Cardiac fibroblast (primary cell): ENCODE results near the gene TDP2.
A peak's percentile ranks its signal among the peaks of the same experiment; 100 is the strongest.
"Not testable (repeated sequence)": the region's sequence is repeated elsewhere in the genome, so short reads cannot be mapped to it uniquely, and the experiment has no call there.

ENCODE experiments used
- DNase-seq, 2 donors: peaks; one replicate each; pipeline versions ENCODE4 v3.0.0 to v3.0.0-alpha.2; 2010; ENCODE audit warnings: low read depth in 2 of 2
- H3K4me3 ChIP-seq, 2 donors: replicated peaks in 1 of 2; 1 replicate in 1 of 2; 2 replicates in 1 of 2; pipeline ENCODE4 v1.5.1; 2011; ENCODE audit warnings: low read depth in 2 of 2, low read length in 2 of 2, mild to moderate bottlenecking in 2 of 2, moderate library complexity in 1 of 2
- CTCF ChIP-seq: IDR thresholded peaks from one replicate; pipeline ENCODE4 v1.5.1; 2011; ENCODE audit warnings: low read depth, mild to moderate bottlenecking, low read length, inconsistent platforms

The TDP2 gene

GRCh38 chr6:24667378-24667803 is 692 bp upstream of the TDP2 start:
- DNase-seq: peak; percentile 30 to 33
- no peak for TF ChIP-seq CTCF
- H3K4me3 ChIP-seq: peak overlapping the region; percentile 96 to 98

- TF ChIP-seq CTCF: no peak
- H3K4me3 ChIP-seq: peak overlapping the region; percentile 96 to 98
- DNase-seq: peak in 1 of 2 donors; percentile 42
Observed at GRCh38 chr6:24666097-24666640, 530 bp downstream of the TDP2 start.

- H3K4me3 ChIP-seq: no peak overlapping the region
- no peak for DNase-seq
- no peak for TF ChIP-seq CTCF
Observed at GRCh38 chr6:24664046-24664987, 2.4 kb downstream of the TDP2 start.

GRCh38 chr6:24663189-24663588 is 3.5 kb downstream of the TDP2 start:
- TF ChIP-seq CTCF: no peak
- no peak overlapping the region for H3K4me3 ChIP-seq
- DNase-seq: no peak

GRCh38 chr6:24662236-24662635 is 4.5 kb downstream of the TDP2 start:
- H3K4me3 ChIP-seq: no peak overlapping the region
- no peak for DNase-seq
- no peak for TF ChIP-seq CTCF

GRCh38 chr6:24661759-24662158 is 4.9 kb downstream of the TDP2 start:
- not testable (repeated sequence) for DNase-seq

GRCh38 chr6:24660105-24660504 is 6.6 kb downstream of the TDP2 start:
- DNase-seq: no peak

More at GRCh38 chr6:24661759-24662158, 4.9 kb downstream of the TDP2 start:
- not testable (repeated sequence) for H3K4me3 ChIP-seq

More at GRCh38 chr6:24660105-24660504, 6.6 kb downstream of the TDP2 start:
- no peak overlapping the region for H3K4me3 ChIP-seq
- TF ChIP-seq CTCF: no peak
